Caco-2 (cell line): ENCODE measurements around the gene TRAF1. TPM values are rescaled to one million over a fixed set of nuclear protein-coding genes. Genes with fewer than 3 reads are reported as not detected.

Experiments
- BruUV-seq: library from RNA; stranded (reverse); fragments of 400-500 nt; replicated peaks from 2 replicates; lab custom pipeline; 2021; lab: Mats Ljungman, UMichigan
- CTCF ChIA-PET: fragments of 300-600 bp; sonication (Branson Sonifier 250); formaldehyde crosslinking; loops from one replicate; lab custom pipeline; 2022; ENCODE audit warnings: antibody characterized with exemption; lab: Charles Lee
- POLR2A ChIA-PET: fragments of 300-600 bp; sonication (Branson Sonifier 250); formaldehyde crosslinking; loops from one replicate; lab custom pipeline; 2022; ENCODE audit warnings: antibody characterized with exemption; lab: Charles Lee
- DNase-seq, 2 experiments: peaks; one replicate each; pipeline versions ENCODE4 v3.0.0 to v3.0.0-alpha.2; 2020 to 2022
- H3K27me3 ChIP-seq: replicated peaks from 2 replicates; pipeline ENCODE4 v1.6.0; 2011; ENCODE audit warnings: low read length; ENCODE audit not compliant: control insufficient read depth, insufficient read depth
- H3K36me3 ChIP-seq: 2 replicates; pipeline ENCODE4 v1.5.1; 2011; ENCODE audit warnings: low read length; ENCODE audit not compliant: control insufficient read depth, insufficient read depth
- H3K4me1 ChIP-seq: fragments of 250-450 bp; sonication (Bioruptor Pico); 2 replicates; pipeline ENCODE4 v1.5.1; 2020; ENCODE audit warnings: mild to moderate bottlenecking
- H3K4me3 ChIP-seq: 2 replicates; pipeline ENCODE4 v1.5.1; 2011; ENCODE audit warnings: low read depth, mild to moderate bottlenecking, control low read depth, low read length
- H3K9me3 ChIP-seq: fragments of 250-450 bp; sonication (Bioruptor Pico); 2 replicates; pipeline ENCODE4 v1.5.1; 2020; ENCODE audit warnings: mild to moderate bottlenecking, moderate library complexity
- H3K27ac Mint-ChIP-seq: one replicate; pipeline ENCODE4 v1.8.0; 2022; ENCODE audit warnings: mixed read lengths; ENCODE audit not compliant: unreplicated experiment
- H3K27me3 Mint-ChIP-seq: one replicate; pipeline ENCODE4 v1.8.0; 2022; ENCODE audit warnings: mixed read lengths; ENCODE audit not compliant: insufficient read depth, unreplicated experiment
- H3K36me3 Mint-ChIP-seq: one replicate; pipeline ENCODE4 v1.8.0; 2022; ENCODE audit warnings: mild to moderate bottlenecking, mixed read lengths; ENCODE audit not compliant: insufficient read depth, unreplicated experiment
- H3K4me1 Mint-ChIP-seq: one replicate; pipeline ENCODE4 v1.8.0; 2022; ENCODE audit warnings: low read depth, mixed read lengths; ENCODE audit not compliant: unreplicated experiment
- H3K4me3 Mint-ChIP-seq: one replicate; pipeline ENCODE4 v1.8.0; 2022; ENCODE audit warnings: mild to moderate bottlenecking, moderate library complexity, mixed read lengths; ENCODE audit not compliant: unreplicated experiment
- H3K9me3 Mint-ChIP-seq: one replicate; pipeline ENCODE4 v1.8.0; 2022; ENCODE audit warnings: mixed read lengths; ENCODE audit not compliant: unreplicated experiment
- intact Hi-C: fragments of 100-400 bp; cut with micrococcal nuclease; formaldehyde crosslinking; loops from one replicate; pipeline ENCODE4 v1.10.0; 2022; ENCODE audit not compliant: unreplicated experiment
- total RNA-seq: library from RNA; stranded (reverse); gene quantifications from 2 replicates; pipeline ENCODE4 v1.2.3, GENCODE V29; 2022
- TF ChIP-seq, protein P1 (sequence below), 2 experiments: fragments of 200-600 bp in 1 of 2; IDR thresholded peaks; 1 replicate in 1 of 2; 2 replicates in 1 of 2; pipeline versions ENCODE4 v1.5.1 to v1.8.0; 2011 to 2022; ENCODE audit warnings: antibody characterized with exemption in 1 of 2, control low read depth in 1 of 2, inconsistent platforms in 1 of 2, low read depth in 1 of 2, low read length in 1 of 2, mild to moderate bottlenecking in 1 of 2, moderate library complexity in 1 of 2; ENCODE audit not compliant: insufficient read depth in 1 of 2, severe bottlenecking in 1 of 2, unreplicated experiment in 1 of 2

Gene TRAF1
- total RNA-seq, 1 experiment from 2014 or later = 1.1 TPM

DNA sequence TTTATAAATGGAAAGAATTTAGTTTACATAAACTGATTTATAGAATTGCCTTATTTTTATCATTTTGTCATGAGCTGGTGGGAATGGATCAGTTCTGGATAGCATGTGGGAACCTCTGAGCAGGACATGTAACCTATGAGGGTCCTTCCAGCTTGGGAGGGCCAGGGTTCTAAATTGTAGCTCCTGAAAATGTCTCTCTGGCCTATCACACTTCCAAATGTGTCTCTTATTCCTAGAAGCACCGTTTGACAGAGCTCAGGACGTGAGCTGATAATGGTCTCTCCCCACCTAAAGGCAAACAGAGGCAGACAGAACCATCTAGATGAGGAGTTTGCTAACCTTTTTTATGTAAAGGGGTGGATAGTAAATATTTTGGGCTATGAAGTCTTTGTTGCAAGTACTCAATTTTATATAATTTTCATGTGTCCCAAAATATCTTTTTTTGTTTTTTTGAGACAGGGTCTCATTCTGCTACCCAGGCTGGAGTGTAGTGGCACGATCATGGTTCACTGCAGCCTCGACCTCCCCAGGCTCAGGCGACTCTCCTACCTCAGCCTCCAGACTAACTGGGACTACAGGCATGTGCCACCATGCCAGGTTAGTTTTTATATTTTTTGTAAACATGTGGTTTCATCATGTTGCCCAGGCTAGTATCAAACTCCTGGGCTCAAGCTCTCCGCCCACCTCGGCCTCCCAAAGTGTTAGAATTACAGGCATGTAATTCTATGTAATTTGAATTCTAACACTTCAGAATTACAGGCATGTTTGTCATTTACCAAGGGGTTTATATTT lies 4.0 kb downstream of the TRAF1 start:
- H3K4me1 Mint-ChIP-seq = no peaks in the 10 kb centered on the region
- intact Hi-C loops = no loop called here
- H3K27me3 Mint-ChIP-seq = no peaks in the 10 kb centered on the region
- H3K4me1 ChIP-seq = no peaks in the 10 kb centered on the region
- no peaks in the 10 kb centered on the region for H3K9me3 ChIP-seq
- H3K27ac Mint-ChIP-seq = no peak overlapping the region
- no peak overlapping the region for H3K4me3 Mint-ChIP-seq
- no peaks in the 10 kb centered on the region for H3K36me3 Mint-ChIP-seq
- no peaks in the 10 kb centered on the region for H3K36me3 ChIP-seq
- TF ChIP-seq, protein P1, sequence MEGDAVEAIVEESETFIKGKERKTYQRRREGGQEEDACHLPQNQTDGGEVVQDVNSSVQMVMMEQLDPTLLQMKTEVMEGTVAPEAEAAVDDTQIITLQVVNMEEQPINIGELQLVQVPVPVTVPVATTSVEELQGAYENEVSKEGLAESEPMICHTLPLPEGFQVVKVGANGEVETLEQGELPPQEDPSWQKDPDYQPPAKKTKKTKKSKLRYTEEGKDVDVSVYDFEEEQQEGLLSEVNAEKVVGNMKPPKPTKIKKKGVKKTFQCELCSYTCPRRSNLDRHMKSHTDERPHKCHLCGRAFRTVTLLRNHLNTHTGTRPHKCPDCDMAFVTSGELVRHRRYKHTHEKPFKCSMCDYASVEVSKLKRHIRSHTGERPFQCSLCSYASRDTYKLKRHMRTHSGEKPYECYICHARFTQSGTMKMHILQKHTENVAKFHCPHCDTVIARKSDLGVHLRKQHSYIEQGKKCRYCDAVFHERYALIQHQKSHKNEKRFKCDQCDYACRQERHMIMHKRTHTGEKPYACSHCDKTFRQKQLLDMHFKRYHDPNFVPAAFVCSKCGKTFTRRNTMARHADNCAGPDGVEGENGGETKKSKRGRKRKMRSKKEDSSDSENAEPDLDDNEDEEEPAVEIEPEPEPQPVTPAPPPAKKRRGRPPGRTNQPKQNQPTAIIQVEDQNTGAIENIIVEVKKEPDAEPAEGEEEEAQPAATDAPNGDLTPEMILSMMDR (IDR thresholded peaks at IDR 0.05; ENCODE audit: insufficient read depth in 1 of 2, low read depth in 1 of 2, low read length in 1 of 2, severe bottlenecking in 1 of 2, unreplicated experiment in 1 of 2) = no peak
- BruUV-seq = no TSS peak
- H3K27me3 ChIP-seq = no peaks in the 10 kb centered on the region
- no peak for DNase-seq
- CTCF ChIA-PET = no interaction called here
- POLR2A ChIA-PET = no interaction called here
- H3K4me3 ChIP-seq = no peak overlapping the region
- H3K9me3 Mint-ChIP-seq = no peaks in the 10 kb centered on the region

GRCh38 chr9:120921661-120922181 lies 4.9 kb downstream of the TRAF1 start:
- TF ChIP-seq, protein P1 (IDR thresholded peaks at IDR 0.05; ENCODE audit: insufficient read depth in 1 of 2, low read depth in 1 of 2, low read length in 1 of 2, severe bottlenecking in 1 of 2, unreplicated experiment in 1 of 2) = no peak
- ChIA-PET CTCF (interaction anchor here (0.6 kb wide), 1 partner anchor 134 kb away, joined by 3 read pairs; no protein-coding TSS in a partner anchor), POLR2A (no interaction called here)
- intact Hi-C loops = no loop called here
- Mint-ChIP-seq H3K4me3 (no peak overlapping the region), H3K36me3 (no peaks in the 10 kb centered on the region), H3K4me1 (no peaks in the 10 kb centered on the region), H3K9me3 (no peaks in the 10 kb centered on the region), H3K27me3 (no peaks in the 10 kb centered on the region), H3K27ac (no peak overlapping the region)
- Histone ChIP-seq H3K27me3 (no peaks in the 10 kb centered on the region), H3K9me3 (peaks cover 3% of the 10 kb centered on the region; the same call in 1 of the 2 replicates), H3K4me3 (no peak overlapping the region), H3K4me1 (no peaks in the 10 kb centered on the region), H3K36me3 (no peaks in the 10 kb centered on the region)
- no TSS peak for BruUV-seq
- no peak for DNase-seq

DNA sequence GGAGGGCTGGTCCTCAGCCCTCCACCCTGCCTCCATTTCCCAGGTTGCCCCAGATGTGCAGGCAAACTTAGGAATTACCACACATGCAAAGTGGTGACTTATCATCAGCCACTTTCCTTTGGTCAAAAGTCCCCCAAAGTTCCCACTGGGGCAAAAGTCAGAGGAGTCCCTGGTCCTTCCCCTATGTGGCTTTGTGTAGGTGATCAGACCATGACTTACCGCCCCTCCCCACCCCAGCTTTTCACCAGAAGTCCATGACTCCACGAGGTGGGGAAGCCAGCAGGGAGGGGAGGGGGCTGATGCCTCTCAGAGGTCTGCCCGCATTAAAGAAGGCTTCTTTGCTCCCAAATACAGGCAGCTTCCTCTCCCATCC lies 5.8 kb downstream of the TRAF1 start:
- CTCF ChIA-PET = no interaction called here
- no peak for DNase-seq
- TF ChIP-seq, protein P1 (IDR thresholded peaks at IDR 0.05; ENCODE audit: insufficient read depth in 1 of 2, low read depth in 1 of 2, low read length in 1 of 2, severe bottlenecking in 1 of 2, unreplicated experiment in 1 of 2) = no peak
- Histone ChIP-seq H3K36me3 (no peaks in the 10 kb centered on the region), H3K9me3 (peaks cover 3% of the 10 kb centered on the region; the same call in 1 of the 2 replicates), H3K4me3 (no peak overlapping the region), H3K4me1 (no peaks in the 10 kb centered on the region), H3K27me3 (no peaks in the 10 kb centered on the region)
- H3K4me1 Mint-ChIP-seq = no peaks in the 10 kb centered on the region
- intact Hi-C loops = no loop called here
- no TSS peak for BruUV-seq
- H3K27ac Mint-ChIP-seq = no peak overlapping the region
- no peaks in the 10 kb centered on the region for H3K27me3 Mint-ChIP-seq
- no peak overlapping the region for H3K4me3 Mint-ChIP-seq
- POLR2A ChIA-PET = no interaction called here
- no peaks in the 10 kb centered on the region for H3K9me3 Mint-ChIP-seq
- no peaks in the 10 kb centered on the region for H3K36me3 Mint-ChIP-seq
